ENCODE measurements around the gene GYG1. TPM values are rescaled to one million over a fixed set of nuclear protein-coding genes. Genes with fewer than 3 reads are reported as not detected.

GYG1 gene
- total and polyA plus RNA-seq, 2 of the 8 experiments (the other 6 are each of a cell fraction or from before 2014, with no cell fraction given) = 19.4 to 34.2 TPM

GRCh38 chr3:149019580-149019979 is 28.2 kb downstream of the GYG1 start:
- DNase-seq (ENCODE audit: low read depth in 1 of 2, low spot score in 2 of 2) (no peak), FAIRE-seq (no peak)
- Histone ChIP-seq H3K4me2 (ENCODE audit: insufficient read depth in 1 of 2, low read depth in 2 of 2, low read length in 2 of 2) (no peak overlapping the region), H2BK120ac (replicated peaks; ENCODE audit: low read depth, low read length) (peak overlapping the region; percentile 59), H3K56ac (replicated peaks; ENCODE audit: insufficient read length, low read depth, low read length) (no peak overlapping the region), H3K23ac (ENCODE audit: insufficient read length) (no peak overlapping the region), H2BK12ac (ENCODE audit: low read depth, low read length) (peak overlapping the region; percentile 95; the same call in 1 of the 2 replicates), H2BK20ac (ENCODE audit: low read length) (peak overlapping the region; percentile 98), H2AK5ac (ENCODE audit: low read depth, low read length) (peak overlapping the region; percentile 84; the same call in 1 of the 2 replicates), H3K79me1 (ENCODE audit: low read depth, low read length) (peaks cover 2% of the 10 kb centered on the region; the same call in 1 of the 2 replicates), H3K9me3 (ENCODE audit: insufficient read depth in 2 of 2, low read depth in 1 of 2, low read length in 1 of 2) (peaks cover 6 to 10% of the 10 kb centered on the region in 2 experiments; a peak in 3 of 4 replicates), H4K20me1 (replicated peaks in 1 of 2; ENCODE audit: control insufficient read depth in 1 of 2, insufficient read depth in 2 of 2, low read length in 2 of 2) (no peaks in the 10 kb centered on the region), H3K36me3 (ENCODE audit: control insufficient read depth in 2 of 4, insufficient read depth in 4 of 4, low read length in 3 of 4) (peaks cover 0 to 22% (median 5%) of the 10 kb centered on the region in 4 experiments; a peak in 3 of 8 replicates), H2BK15ac (ENCODE audit: low read length) (0 out of 2 replicates have a peak overlapping the region, but pooled peaks have one; percentile 21), H3K4me1 (replicated peaks in 1 of 4; ENCODE audit: control insufficient read depth in 3 of 4, insufficient read depth in 4 of 4, low read length in 3 of 4) (peaks cover 2 to 20% (median 15%) of the 10 kb centered on the region in 4 experiments), H3K9ac (replicated peaks in 1 of 4; ENCODE audit: extremely low read depth in 1 of 4, low read depth in 3 of 4, low read length in 3 of 4) (no peak overlapping the region), H3K4ac (replicated peaks; ENCODE audit: insufficient read length, low read depth, low read length) (no peak overlapping the region), H4K91ac (replicated peaks; ENCODE audit: insufficient read length, low read length) (peak overlapping the region; percentile 37), H3K27me3 (replicated peaks in 1 of 4; ENCODE audit: control insufficient read depth in 3 of 4, extremely low read depth in 1 of 4, insufficient read depth in 3 of 4, low read length in 3 of 4) (no peaks in the 10 kb centered on the region), H2AFZ (ENCODE audit: low read length) (no peak overlapping the region), H3K79me2 (ENCODE audit: control insufficient read depth in 1 of 2, insufficient read depth in 2 of 2, low read length in 2 of 2) (no peaks in the 10 kb centered on the region), H3K23me2 (ENCODE audit: low read depth, low read length) (no peaks in the 10 kb centered on the region), H4K8ac (ENCODE audit: extremely low read depth, insufficient read depth, low read length) (no peak overlapping the region), H4K5ac (ENCODE audit: insufficient read length, low read depth, low read length) (no peak overlapping the region), H3K27ac (ENCODE audit: low read depth, low read length) (no peak overlapping the region), H2BK5ac (ENCODE audit: low read depth, low read length) (peak overlapping the region; percentile 90; the same call in 1 of the 2 replicates), H3K14ac (ENCODE audit: insufficient read length) (no peak overlapping the region), H3K4me3 (ENCODE audit: extremely low read depth in 1 of 4, insufficient read depth in 2 of 4, low read depth in 3 of 4, low read length in 4 of 4) (no peak overlapping the region), H3K18ac (ENCODE audit: extremely low read depth, low read length) (peak overlapping the region; percentile 91)
- CTCF ChIA-PET (ENCODE audit: partially characterized antibody) = interaction anchor here (0.6 to 3.9 kb wide), 2 partner anchors 63 to 690 kb away, joined by 3 to 25 read pairs; no protein-coding TSS in a partner anchor
- POLR2A ChIA-PET (ENCODE audit: partially characterized antibody) = interaction anchor here (1.0 kb wide), 1 partner anchor 28 kb away, joined by 4 read pairs; no protein-coding TSS in a partner anchor
- 82% methylated on average over 4 of the region's 4 CpGs; no CpG with 5 or more reads in 1 of the 2 experiments for WGBS, 2 experiments (ENCODE audit: extremely low coverage in 1 of 2, insufficient coverage in 1 of 2, insufficient read length in 1 of 2, insufficient replicate concordance in 2 of 2, low coverage in 1 of 2, low lambda C conversion rate in 2 of 2, missing lambda C conversion rate in 1 of 2)
- TF ChIP-seq JUND (IDR thresholded peaks at IDR 0.05; ENCODE audit: low read length) (no peak), ATF2 (IDR thresholded peaks at IDR 0.05; ENCODE audit: low read length) (no peak), RNF2 (IDR thresholded peaks at IDR 0.05; ENCODE audit: borderline replicate concordance, low read depth, low read length, missing control alignments, poor library complexity, severe bottlenecking) (no peak), CREB1 (IDR thresholded peaks at IDR 0.05) (no peak), USF2 (IDR thresholded peaks at IDR 0.05; ENCODE audit: low read length) (no peak), BACH1 (IDR thresholded peaks at IDR 0.05; ENCODE audit: low read length) (no peak), RXRA (IDR thresholded peaks at IDR 0.05; ENCODE audit: insufficient read depth, low read depth, low read length) (no peak), CEBPB (IDR thresholded peaks at IDR 0.05; ENCODE audit: low read depth, low read length) (no peak), NRF1 (IDR thresholded peaks at IDR 0.05; ENCODE audit: low read depth, low read length) (no peak), KDM4A (IDR thresholded peaks at IDR 0.05; ENCODE audit: low read depth, low read length, severe bottlenecking) (no peak)
